B cell (primary cell): Measurements from ENCODE around the gene SLC39A1.

Source experiments
- EZH2 ChIP-seq: IDR thresholded peaks from 2 replicates; pipeline ENCODE4 v1.6.1; 2012; ENCODE audit warnings: borderline replicate concordance, low read depth, mild to moderate bottlenecking, moderate library complexity, low read length; ENCODE audit not compliant: insufficient read depth, poor library complexity, severe bottlenecking
- TF ChIP-seq, protein P1 (sequence below): fragments of 200-600 bp; IDR thresholded peaks from one replicate; pipeline ENCODE4 v1.8.0; 2022; ENCODE audit warnings: antibody characterized with exemption, mild to moderate bottlenecking

GRCh38 chr1:153995640-153996039 is 32.3 kb upstream of the SLC39A1 start:
- TF ChIP-seq, protein P1, sequence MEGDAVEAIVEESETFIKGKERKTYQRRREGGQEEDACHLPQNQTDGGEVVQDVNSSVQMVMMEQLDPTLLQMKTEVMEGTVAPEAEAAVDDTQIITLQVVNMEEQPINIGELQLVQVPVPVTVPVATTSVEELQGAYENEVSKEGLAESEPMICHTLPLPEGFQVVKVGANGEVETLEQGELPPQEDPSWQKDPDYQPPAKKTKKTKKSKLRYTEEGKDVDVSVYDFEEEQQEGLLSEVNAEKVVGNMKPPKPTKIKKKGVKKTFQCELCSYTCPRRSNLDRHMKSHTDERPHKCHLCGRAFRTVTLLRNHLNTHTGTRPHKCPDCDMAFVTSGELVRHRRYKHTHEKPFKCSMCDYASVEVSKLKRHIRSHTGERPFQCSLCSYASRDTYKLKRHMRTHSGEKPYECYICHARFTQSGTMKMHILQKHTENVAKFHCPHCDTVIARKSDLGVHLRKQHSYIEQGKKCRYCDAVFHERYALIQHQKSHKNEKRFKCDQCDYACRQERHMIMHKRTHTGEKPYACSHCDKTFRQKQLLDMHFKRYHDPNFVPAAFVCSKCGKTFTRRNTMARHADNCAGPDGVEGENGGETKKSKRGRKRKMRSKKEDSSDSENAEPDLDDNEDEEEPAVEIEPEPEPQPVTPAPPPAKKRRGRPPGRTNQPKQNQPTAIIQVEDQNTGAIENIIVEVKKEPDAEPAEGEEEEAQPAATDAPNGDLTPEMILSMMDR = no peak
- no peak for TF ChIP-seq EZH2
